ENCODE measurements around the gene ENC1.

- TF ChIP-seq SMC3 (IDR thresholded peaks at IDR 0.05; ENCODE audit: low read depth, low read length) (no peak), USF2 (IDR thresholded peaks at IDR 0.05; ENCODE audit: borderline replicate concordance, low read depth, low read length) (no peak), CTCF (IDR thresholded peaks at IDR 0.05) (no peak), RXRA (IDR thresholded peaks at IDR 0.05; ENCODE audit: borderline replicate concordance, low read depth) (no peak), GABPA (IDR thresholded peaks at IDR 0.05; ENCODE audit: low read depth) (no peak), POLR2AphosphoS5 (IDR thresholded peaks at IDR 0.05; ENCODE audit: low read depth, low read length) (no peak), JUND (IDR thresholded peaks at IDR 0.05) (no peak), EZH2phosphoT487 (IDR thresholded peaks at IDR 0.05; ENCODE audit: borderline replicate concordance, low read depth) (no peak), MXI1 (IDR thresholded peaks at IDR 0.05; ENCODE audit: low read depth, low read length) (no peak), MAX (IDR thresholded peaks at IDR 0.05; ENCODE audit: low read depth) (no peak)
These were observed 28.5 kb downstream of the ENC1 start for GRCh38 chr5:74612045-74612444.
